GM18867 (cell line): ENCODE measurements around the gene GAP43.

Experiments used
- ATAC-seq: cut with Tn5 transposase; IDR thresholded peaks from one replicate; pipeline ENCODE4 v1.9.1; 2021; ENCODE audit warnings: mild to moderate bottlenecking, moderate library complexity; ENCODE audit not compliant: unreplicated experiment

GAP43 gene

GRCh38 chr3:115627180-115628074 lies 4.1 kb downstream of the GAP43 start:
- peak; percentile 85 for ATAC-seq

- ATAC-seq = peak; percentile 39
These were observed 4.7 kb downstream of the GAP43 start for GRCh38 chr3:115628075-115628412.

GRCh38 chr3:115630850-115631249 lies 7.5 kb downstream of the GAP43 start:
- no peak for ATAC-seq

GRCh38 chr3:115632026-115632425 lies 8.7 kb downstream of the GAP43 start:
- ATAC-seq = no peak

- ATAC-seq = peak; percentile 72
These were observed 10.2 kb downstream of the GAP43 start for GRCh38 chr3:115633467-115633866.

- no peak for ATAC-seq
These were observed 10.7 kb downstream of the GAP43 start for GRCh38 chr3:115634052-115634451.

GRCh38 chr3:115635406-115635805 lies 12.1 kb downstream of the GAP43 start:
- no peak for ATAC-seq

GRCh38 chr3:115638241-115638640 lies 14.9 kb downstream of the GAP43 start:
- ATAC-seq = no peak

- no peak for ATAC-seq
These were observed 15.7 kb downstream of the GAP43 start for GRCh38 chr3:115638991-115639390.

- ATAC-seq = no peak
These were observed 21.1 kb downstream of the GAP43 start for GRCh38 chr3:115644391-115644790.

GRCh38 chr3:115646027-115646690 lies 22.8 kb downstream of the GAP43 start:
- ATAC-seq = no peak

- ATAC-seq = no peak
These were observed 25.2 kb downstream of the GAP43 start for GRCh38 chr3:115648559-115648958.

GRCh38 chr3:115651087-115651486 lies 27.8 kb downstream of the GAP43 start:
- ATAC-seq = peak; percentile 62

GRCh38 chr3:115651599-115651998 lies 28.3 kb downstream of the GAP43 start:
- no peak for ATAC-seq

GRCh38 chr3:115652738-115653137 lies 29.4 kb downstream of the GAP43 start:
- peak; percentile 75 for ATAC-seq

- no peak for ATAC-seq
These were observed 32.5 kb downstream of the GAP43 start for GRCh38 chr3:115655761-115656282.

GRCh38 chr3:115657168-115657567 lies 33.9 kb downstream of the GAP43 start:
- ATAC-seq = no peak

- no peak for ATAC-seq
These were observed 34.7 kb downstream of the GAP43 start for GRCh38 chr3:115658032-115658336.

- peak; percentile 91 for ATAC-seq
These were observed 35.2 kb downstream of the GAP43 start for GRCh38 chr3:115658337-115659181.

- peak; percentile 27 for ATAC-seq
These were observed 36.2 kb downstream of the GAP43 start for GRCh38 chr3:115659253-115660220.
